GM18508 (cell line): ENCODE results near the gene AGMAT.

Experiments
- ATAC-seq: cut with Tn5 transposase; IDR thresholded peaks from one replicate; pipeline ENCODE4 v1.9.1; 2021; ENCODE audit warnings: moderate number of reproducible peaks; ENCODE audit not compliant: insufficient read depth, unreplicated experiment

The AGMAT gene

DNA sequence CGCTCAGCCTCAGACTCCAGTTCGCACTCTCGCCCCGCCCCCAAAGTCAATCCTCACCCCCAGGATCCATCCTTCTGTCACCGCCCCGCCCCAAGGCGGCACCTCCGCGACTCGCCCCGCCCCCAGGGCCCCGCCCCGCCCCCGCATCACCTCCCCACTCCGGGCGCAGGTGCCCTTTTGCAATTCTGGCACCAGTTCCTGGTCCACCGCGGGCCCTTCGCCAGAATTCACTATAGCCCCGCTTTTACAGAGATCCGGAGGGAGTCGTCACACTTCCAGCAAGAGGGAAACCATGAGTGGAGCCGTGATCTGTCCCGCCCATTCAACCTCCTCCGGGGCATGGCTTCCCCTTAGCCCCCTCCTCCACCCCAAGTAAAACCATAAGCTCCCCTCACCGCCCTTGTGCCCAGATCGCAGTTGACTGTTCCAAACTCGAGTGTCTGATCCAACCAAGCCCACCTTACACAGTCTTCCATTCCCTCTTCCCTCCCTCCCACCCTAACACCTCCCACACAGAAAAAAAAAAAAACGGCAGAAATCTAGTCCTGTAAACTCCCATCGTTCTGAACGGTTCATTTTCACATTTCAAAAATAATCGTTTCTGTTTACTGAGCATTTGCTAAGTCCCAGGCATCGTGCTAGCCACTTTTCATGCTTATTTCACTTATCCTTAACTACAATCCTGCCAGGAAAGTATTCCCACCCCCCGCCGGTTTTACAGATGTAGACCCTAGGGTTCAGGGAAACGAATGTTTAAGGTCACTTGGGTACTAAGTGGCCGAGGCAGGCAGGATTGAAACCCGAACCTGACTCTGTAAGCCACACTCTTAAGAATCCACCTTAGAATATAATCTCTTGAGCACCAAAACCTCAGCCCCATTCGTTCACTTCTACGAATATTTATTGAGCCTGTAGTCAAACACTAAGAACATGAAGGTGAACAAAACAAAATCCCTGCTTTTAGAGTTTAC, 59.5 kb downstream of the AGMAT start:
- no peak for ATAC-seq

- ATAC-seq, result no peak
Measured at GRCh38 chr1:15524283-15525049, 60.4 kb downstream of the AGMAT start.

- no peak for ATAC-seq
Measured at GRCh38 chr1:15524021-15524282, 60.9 kb downstream of the AGMAT start, which contains the start of gene CASP9. TSS of gene CASP9 (minus strand) at chr1:15524215. CDS start at chr1:15524200, 15 bp downstream.

DNA sequence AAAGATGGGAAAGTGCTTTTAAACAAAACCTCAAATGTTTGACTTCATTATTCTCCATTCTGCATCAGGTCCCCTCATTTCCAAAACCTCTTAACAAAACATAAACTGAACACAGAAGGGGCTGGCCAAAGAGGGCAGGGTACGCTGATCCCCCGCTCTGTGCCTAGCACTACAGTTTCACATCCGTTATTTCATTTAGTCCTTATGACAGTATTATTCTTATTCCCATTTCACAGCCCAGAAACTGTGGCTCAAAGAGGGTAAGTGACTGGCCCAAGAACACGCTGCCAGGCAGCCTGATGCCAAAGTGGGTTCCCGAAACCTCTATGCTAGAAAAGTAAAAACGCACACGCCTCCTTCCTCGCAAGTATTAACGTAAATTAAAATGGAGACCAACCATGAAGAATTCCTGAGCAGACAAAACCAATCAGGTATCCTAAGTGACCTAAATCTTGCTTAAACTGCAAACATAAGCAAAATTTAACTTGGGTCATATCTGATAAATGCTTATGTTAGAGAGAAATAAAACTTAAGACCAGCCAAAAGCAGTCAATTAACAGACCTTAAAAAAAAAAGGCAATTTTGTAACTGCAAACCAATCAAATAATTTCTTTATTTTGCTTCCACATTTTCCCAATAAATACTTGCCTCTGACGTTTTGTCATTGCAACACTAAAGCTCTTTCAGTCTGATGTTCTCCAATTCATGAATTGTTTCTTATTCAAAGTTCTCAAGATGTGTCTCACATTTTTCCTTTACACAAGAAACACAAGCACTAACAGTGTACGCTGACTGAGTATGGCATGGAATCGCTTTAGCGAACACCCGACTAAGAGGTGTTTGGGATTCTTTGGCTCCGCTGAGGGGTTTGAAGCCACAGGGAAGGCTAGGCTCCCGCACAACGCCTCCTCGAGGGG, 61.5 kb downstream of the AGMAT start:
- no peak for ATAC-seq

- no peak for ATAC-seq
Measured at GRCh38 chr1:15522551-15522950, 62.3 kb downstream of the AGMAT start.
